ENCODE results near the gene TNFAIP2. TPM values are rescaled to one million over a fixed set of nuclear protein-coding genes. Genes with fewer than 3 reads are reported as not detected.

TNFAIP2 gene, protein sequence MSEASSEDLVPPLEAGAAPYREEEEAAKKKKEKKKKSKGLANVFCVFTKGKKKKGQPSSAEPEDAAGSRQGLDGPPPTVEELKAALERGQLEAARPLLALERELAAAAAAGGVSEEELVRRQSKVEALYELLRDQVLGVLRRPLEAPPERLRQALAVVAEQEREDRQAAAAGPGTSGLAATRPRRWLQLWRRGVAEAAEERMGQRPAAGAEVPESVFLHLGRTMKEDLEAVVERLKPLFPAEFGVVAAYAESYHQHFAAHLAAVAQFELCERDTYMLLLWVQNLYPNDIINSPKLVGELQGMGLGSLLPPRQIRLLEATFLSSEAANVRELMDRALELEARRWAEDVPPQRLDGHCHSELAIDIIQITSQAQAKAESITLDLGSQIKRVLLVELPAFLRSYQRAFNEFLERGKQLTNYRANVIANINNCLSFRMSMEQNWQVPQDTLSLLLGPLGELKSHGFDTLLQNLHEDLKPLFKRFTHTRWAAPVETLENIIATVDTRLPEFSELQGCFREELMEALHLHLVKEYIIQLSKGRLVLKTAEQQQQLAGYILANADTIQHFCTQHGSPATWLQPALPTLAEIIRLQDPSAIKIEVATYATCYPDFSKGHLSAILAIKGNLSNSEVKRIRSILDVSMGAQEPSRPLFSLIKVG
- polyA plus RNA-seq: 100 to 1,000 TPM in 1 of 2 donors, 10 to 100 TPM in 1; 93.7 to 219 TPM

DNA sequence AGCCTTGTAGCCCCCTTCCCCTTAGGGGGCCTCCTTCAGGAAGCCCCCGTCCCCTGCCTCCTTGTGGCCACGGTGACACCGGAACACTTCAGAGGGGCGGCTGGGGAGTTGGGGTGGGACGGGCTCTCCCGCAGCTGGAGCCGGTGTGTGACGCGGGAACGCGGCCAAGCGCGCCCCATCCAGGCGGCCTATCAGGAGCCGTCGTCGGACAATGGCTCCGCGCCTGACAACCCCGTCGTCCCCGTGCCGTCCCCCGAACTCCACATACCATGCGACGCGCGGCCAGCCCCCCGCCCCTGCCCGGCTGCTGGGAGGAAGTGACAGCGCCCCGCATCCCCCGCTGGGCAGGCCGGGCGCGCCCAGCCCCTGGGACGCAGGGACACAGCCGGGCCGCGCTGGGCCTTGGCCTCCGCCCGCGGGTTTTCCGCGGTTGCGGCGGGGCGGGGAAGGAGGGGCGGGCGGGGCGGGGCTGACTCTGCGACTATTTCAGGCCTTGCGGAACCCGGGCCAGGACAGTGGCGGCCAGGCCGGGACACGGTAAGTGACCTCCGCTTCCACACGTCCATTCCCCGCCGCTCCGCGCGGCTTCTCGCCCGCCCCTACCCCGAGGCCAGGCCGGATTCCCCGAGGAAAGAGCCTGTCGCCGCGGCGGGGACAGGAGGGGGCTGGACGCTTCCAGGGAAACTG, at the start of gene TNFAIP2:
TSS of gene TNFAIP2 (plus strand) at position 515 of the 687 bp plus-strand sequence. CDS start 2,997 bp downstream, outside the sequence.
- 2 to 4% methylated on average over 43 to 74 of the region's 74 CpGs for WGBS, 2 donors
- peaks cover 0 to 2% of the 10 kb centered on the region in 2 donors for H3K9me3 ChIP-seq (ENCODE audit: control insufficient read depth in 2 of 2, insufficient read depth in 1 of 2, low read depth in 1 of 2, low read length in 1 of 2)
- peak within 1 kb of the TSS; percentile 85 to 92 for H3K27ac ChIP-seq (ENCODE audit: low read depth in 2 of 2, low read length in 1 of 2)
- H3K36me3 ChIP-seq (ENCODE audit: control insufficient read depth in 2 of 2, insufficient read depth in 2 of 2, low read length in 1 of 2): peaks cover 0 to 3% of the 10 kb centered on the region in 2 donors
- H3K27me3 ChIP-seq (ENCODE audit: control insufficient read depth in 1 of 2, insufficient read depth in 2 of 2, low read length in 2 of 2): no peaks in the 10 kb centered on the region
- H3K4me1 ChIP-seq (ENCODE audit: control insufficient read depth in 2 of 2, insufficient read depth in 2 of 2, low read length in 1 of 2): peaks cover 32 to 50% of the 10 kb centered on the region in 2 donors
- peak within 1 kb of the TSS; percentile 58 to 73 for H3K4me3 ChIP-seq (ENCODE audit: low read depth in 1 of 2, low read length in 2 of 2)

DNA sequence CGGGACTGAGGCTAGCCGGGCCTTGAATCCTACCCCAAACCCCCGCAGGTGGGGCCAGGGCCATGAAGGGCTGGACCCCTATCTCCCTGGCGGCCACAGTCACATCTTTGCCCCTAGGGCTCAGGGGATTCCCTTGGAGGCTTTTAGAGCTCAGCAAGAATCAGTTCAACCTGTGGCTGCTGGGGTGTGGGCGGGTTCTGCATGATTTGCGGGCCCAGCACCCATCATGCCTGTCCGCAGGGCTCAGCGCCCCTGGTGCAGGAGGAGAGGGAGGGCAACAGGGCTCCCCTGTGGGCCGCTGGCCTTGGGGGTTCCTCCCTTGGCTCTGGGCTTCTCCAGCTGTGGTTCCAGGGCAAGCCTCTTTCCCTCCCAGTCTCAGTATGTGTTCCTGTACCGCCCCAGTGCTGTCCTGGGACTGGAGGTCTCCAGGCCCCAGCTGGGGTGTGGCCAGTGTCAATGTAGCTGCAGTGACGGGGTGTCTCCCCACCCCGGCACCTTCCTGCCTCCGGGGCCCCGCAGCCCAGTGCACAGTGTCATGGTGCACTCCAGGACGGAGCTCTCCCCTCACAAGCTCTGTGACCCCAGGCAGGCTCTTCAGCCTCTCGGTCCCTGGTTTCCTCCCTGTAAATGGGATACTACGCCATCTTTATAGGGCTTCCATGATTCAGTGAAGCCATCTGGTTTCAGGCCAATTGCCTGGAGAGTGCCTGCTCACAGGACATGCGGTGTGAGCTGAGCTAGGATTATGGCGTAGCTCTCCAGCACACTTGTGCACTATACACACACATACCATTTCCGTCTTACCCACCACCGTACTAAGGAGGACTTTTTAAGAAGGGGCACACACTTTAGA, 49.2 kb upstream of the TNFAIP2 start:
- Histone ChIP-seq H3K27ac (ENCODE audit: low read depth in 2 of 2, low read length in 1 of 2) (peak overlapping the region; percentile 70 to 85), H3K4me3 (ENCODE audit: low read depth in 1 of 2, low read length in 2 of 2) (no peak overlapping the region), H3K36me3 (ENCODE audit: control insufficient read depth in 2 of 2, insufficient read depth in 2 of 2, low read length in 1 of 2) (no peaks in the 10 kb centered on the region), H3K4me1 (ENCODE audit: control insufficient read depth in 2 of 2, insufficient read depth in 2 of 2, low read length in 1 of 2) (peaks cover 7 to 25% of the 10 kb centered on the region in 2 donors), H3K27me3 (ENCODE audit: control insufficient read depth in 1 of 2, insufficient read depth in 2 of 2, low read length in 2 of 2) (no peaks in the 10 kb centered on the region), H3K9me3 (ENCODE audit: control insufficient read depth in 2 of 2, insufficient read depth in 1 of 2, low read depth in 1 of 2, low read length in 1 of 2) (no peaks in the 10 kb centered on the region)
- 62 to 72% methylated on average over 21 of the region's 21 CpGs for WGBS, 2 donors

DNA sequence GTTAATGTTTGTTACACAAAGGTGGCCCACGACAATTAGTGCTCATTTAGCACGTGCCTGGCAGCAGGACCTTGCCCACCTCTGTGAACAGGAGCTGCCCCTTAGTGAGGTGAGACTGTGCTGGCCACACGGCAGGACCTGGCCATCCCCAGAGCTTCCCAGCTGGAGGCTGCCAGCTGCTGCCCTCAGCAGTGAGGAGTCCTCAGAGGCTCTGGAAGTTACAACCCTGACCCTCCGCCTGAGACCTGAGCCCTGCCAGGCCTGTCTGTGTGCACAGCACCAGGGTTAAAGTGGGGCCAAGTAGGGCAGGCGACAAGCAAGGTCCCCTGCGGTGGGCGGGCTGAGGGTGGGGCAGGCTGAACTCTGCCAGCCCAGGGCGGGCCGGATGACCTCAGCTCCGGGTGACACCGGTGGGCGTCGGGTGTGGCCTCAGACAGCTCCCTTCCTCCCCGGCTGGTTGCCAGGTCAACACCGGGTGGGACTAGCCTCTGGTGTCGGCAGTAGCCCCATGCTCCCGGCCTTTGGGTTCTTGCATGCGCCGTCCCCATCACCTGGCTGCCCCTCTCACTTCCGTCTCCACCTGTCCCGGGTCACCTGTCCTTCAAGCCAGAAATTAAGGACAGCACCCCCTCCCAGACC, 48.4 kb upstream of the TNFAIP2 start:
- H3K4me1 ChIP-seq (ENCODE audit: control insufficient read depth in 2 of 2, insufficient read depth in 2 of 2, low read length in 1 of 2): peaks cover 7 to 25% of the 10 kb centered on the region in 2 donors
- 16% methylated on average over 21 of the region's 21 CpGs for WGBS, 2 donors

DNA sequence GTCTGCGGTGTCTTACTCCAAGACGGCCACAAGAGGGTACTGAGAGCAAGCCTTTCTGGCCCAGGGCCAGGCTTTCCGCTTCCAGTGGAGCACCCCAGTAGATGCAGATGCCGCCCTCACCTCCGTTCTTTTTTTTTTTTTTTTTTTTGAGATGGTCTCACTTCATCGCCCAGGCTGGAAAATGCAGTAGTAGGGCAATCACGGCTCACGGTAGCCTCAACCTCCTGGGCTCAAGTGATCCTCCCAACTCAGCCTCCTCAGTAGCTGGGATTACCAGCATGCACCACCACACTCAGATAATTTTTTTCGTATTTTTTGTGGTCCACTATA, 44.9 kb upstream of the TNFAIP2 start:
- 11 to 13% methylated on average over 9 of the region's 9 CpGs for WGBS, 2 donors
- H3K36me3 ChIP-seq (ENCODE audit: control insufficient read depth in 2 of 2, insufficient read depth in 2 of 2, low read length in 1 of 2): no peaks in the 10 kb centered on the region
- H3K9me3 ChIP-seq (ENCODE audit: control insufficient read depth in 2 of 2, insufficient read depth in 1 of 2, low read depth in 1 of 2, low read length in 1 of 2): no peaks in the 10 kb centered on the region
- no peak overlapping the region for H3K27ac ChIP-seq (ENCODE audit: low read depth in 2 of 2, low read length in 1 of 2)
- H3K4me1 ChIP-seq (ENCODE audit: control insufficient read depth in 2 of 2, insufficient read depth in 2 of 2, low read length in 1 of 2): peaks cover 3 to 9% of the 10 kb centered on the region in 2 donors
- H3K27me3 ChIP-seq (ENCODE audit: control insufficient read depth in 1 of 2, insufficient read depth in 2 of 2, low read length in 2 of 2): no peaks in the 10 kb centered on the region
- no peak overlapping the region for H3K4me3 ChIP-seq (ENCODE audit: low read depth in 1 of 2, low read length in 2 of 2)

More for the DNA sequence above, 48.4 kb upstream of the TNFAIP2 start:
- Histone ChIP-seq H3K27ac (ENCODE audit: low read depth in 2 of 2, low read length in 1 of 2) (peak overlapping the region; percentile 70 to 85), H3K9me3 (ENCODE audit: control insufficient read depth in 2 of 2, insufficient read depth in 1 of 2, low read depth in 1 of 2, low read length in 1 of 2) (no peaks in the 10 kb centered on the region), H3K36me3 (ENCODE audit: control insufficient read depth in 2 of 2, insufficient read depth in 2 of 2, low read length in 1 of 2) (no peaks in the 10 kb centered on the region), H3K27me3 (ENCODE audit: control insufficient read depth in 1 of 2, insufficient read depth in 2 of 2, low read length in 2 of 2) (no peaks in the 10 kb centered on the region), H3K4me3 (ENCODE audit: low read depth in 1 of 2, low read length in 2 of 2) (peak overlapping the region; percentile 54)

DNA sequence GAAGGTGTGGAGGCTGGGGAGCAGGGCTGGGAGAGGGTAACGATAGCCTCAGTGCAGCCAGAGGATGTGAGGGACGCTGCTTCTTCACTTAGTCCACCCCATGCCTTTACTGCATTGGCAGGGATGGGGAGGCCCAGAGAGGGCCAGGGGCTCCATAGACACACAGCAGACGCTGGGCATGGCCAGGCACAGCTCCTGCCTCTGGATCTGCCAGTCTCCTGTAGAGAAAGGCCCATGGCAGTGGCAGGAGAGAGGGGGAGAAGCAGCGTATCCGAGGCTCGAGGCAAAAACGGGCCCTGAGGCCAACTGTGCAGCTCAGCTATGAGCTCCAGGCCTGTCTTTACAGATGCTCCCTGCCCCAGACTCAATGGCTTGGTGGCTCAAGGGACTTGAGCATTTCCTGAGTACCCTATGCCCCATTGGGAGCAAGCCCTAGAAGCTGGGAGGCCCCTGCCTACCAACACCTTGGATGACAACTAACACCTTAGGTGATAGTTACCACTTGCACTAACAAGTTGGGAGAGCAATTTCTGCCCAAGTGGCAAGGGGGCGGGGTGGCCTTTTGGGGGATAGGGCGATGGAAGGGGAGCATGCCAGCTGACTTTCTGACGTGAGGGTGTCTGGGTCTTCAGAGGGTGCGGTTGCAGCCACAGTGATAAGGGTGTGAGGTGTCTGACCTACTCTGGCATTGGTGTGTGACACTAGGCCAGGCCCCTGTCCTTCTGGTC, 44.2 kb upstream of the TNFAIP2 start:
- 68 to 76% methylated on average over 11 of the region's 11 CpGs for WGBS, 2 donors
- H3K27me3 ChIP-seq (ENCODE audit: control insufficient read depth in 1 of 2, insufficient read depth in 2 of 2, low read length in 2 of 2): no peaks in the 10 kb centered on the region
- no peaks in the 10 kb centered on the region for H3K36me3 ChIP-seq (ENCODE audit: control insufficient read depth in 2 of 2, insufficient read depth in 2 of 2, low read length in 1 of 2)
- no peaks in the 10 kb centered on the region for H3K9me3 ChIP-seq (ENCODE audit: control insufficient read depth in 2 of 2, insufficient read depth in 1 of 2, low read depth in 1 of 2, low read length in 1 of 2)
- peaks cover 3 to 11% of the 10 kb centered on the region in 2 donors for H3K4me1 ChIP-seq (ENCODE audit: control insufficient read depth in 2 of 2, insufficient read depth in 2 of 2, low read length in 1 of 2)
- H3K27ac ChIP-seq (ENCODE audit: low read depth in 2 of 2, low read length in 1 of 2): no peak overlapping the region
- H3K4me3 ChIP-seq (ENCODE audit: low read depth in 1 of 2, low read length in 2 of 2): no peak overlapping the region

DNA sequence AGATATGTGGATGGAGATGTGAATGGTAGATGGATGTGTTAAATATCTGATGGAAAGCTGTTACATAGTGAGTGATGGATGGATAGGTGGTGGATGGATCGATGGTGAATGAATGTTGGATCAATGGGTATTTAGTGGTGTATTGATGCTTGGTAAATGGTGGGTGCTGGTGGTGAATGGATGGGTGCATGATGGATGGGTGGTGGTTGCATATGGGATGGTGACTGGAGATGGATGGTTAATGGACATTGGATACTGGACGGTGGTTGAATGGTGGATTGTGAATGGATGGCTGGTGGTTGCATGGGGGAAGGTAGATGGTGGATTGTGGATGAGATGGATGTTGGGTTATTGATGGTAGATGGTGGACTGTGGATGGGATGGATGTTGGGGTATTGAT, 41.3 kb upstream of the TNFAIP2 start:
- Histone ChIP-seq H3K27me3 (ENCODE audit: control insufficient read depth in 1 of 2, insufficient read depth in 2 of 2, low read length in 2 of 2) (peaks cover 0 to 7% of the 10 kb centered on the region in 2 donors), H3K27ac (ENCODE audit: low read depth in 2 of 2, low read length in 1 of 2) (no peak overlapping the region), H3K9me3 (ENCODE audit: control insufficient read depth in 2 of 2, insufficient read depth in 1 of 2, low read depth in 1 of 2, low read length in 1 of 2) (no peaks in the 10 kb centered on the region), H3K4me3 (ENCODE audit: low read depth in 1 of 2, low read length in 2 of 2) (no peak overlapping the region), H3K4me1 (ENCODE audit: control insufficient read depth in 2 of 2, insufficient read depth in 2 of 2, low read length in 1 of 2) (peaks cover 0 to 9% of the 10 kb centered on the region in 2 donors), H3K36me3 (ENCODE audit: control insufficient read depth in 2 of 2, insufficient read depth in 2 of 2, low read length in 1 of 2) (no peaks in the 10 kb centered on the region)
- WGBS, 2 donors: 96 to 97% methylated on average over 2 of the region's 2 CpGs

DNA sequence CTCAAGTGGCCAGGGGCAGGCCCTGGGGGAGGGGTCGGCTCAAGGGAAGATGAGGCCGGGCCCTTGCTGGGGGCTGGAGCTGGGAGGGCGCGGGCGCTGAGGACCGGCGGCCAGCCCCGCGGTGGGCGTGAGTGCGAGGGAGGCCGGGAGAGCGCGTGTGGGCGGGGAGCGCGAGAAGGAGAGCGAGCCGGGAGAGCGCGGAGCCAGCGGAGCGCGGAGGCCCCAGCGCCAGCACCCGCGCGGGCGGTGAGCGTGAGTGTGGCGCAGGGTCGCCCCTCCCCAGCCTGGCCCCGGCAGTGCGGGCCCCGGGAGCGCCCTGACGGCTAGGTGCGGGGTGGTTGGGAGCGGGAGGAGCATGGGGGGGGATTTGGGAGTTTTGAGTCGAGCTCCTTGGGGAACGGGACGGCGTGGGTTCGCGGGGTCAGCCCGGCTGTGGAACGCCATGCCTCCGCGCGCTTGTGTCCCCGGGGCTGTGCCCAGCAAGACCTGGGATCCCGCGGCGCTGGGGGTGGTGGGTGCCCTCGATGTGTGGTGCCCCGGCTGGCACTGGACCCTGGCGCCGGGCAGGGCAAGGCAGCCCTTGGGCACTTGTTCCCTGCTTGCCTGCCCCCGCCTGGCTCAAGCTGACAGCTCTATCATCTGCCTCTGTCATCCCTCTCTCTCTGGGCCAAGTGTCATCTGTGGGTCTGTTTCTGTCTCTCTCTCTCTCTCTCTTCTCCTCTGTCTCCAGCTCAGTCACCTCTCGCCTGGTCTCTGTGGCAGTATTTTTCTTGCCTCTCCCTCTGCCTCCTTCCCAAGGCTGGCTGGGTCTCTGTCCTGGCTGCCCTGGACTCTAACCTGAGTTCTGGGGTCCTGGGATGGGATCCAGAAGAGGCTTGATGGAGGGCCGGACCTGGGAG, 39.0 kb upstream of the TNFAIP2 start, which contains the start of gene LBHD2:
TSS of gene LBHD2 (plus strand) at position 190 of the 899 bp plus-strand sequence. CDS start 1,803 bp downstream, outside the sequence.
- no peak within 1 kb of the TSS for H3K27ac ChIP-seq (ENCODE audit: low read depth in 2 of 2, low read length in 1 of 2)
- H3K36me3 ChIP-seq (ENCODE audit: control insufficient read depth in 2 of 2, insufficient read depth in 2 of 2, low read length in 1 of 2): no peaks in the 10 kb centered on the region
- 15 to 16% methylated on average over 53 to 61 of the region's 61 CpGs for WGBS, 2 donors
- no peak within 1 kb of the TSS for H3K4me3 ChIP-seq (ENCODE audit: low read depth in 1 of 2, low read length in 2 of 2)
- H3K4me1 ChIP-seq (ENCODE audit: control insufficient read depth in 2 of 2, insufficient read depth in 2 of 2, low read length in 1 of 2): peaks cover 0 to 9% of the 10 kb centered on the region in 2 donors
- no peaks in the 10 kb centered on the region for H3K9me3 ChIP-seq (ENCODE audit: control insufficient read depth in 2 of 2, insufficient read depth in 1 of 2, low read depth in 1 of 2, low read length in 1 of 2)
- peaks cover 0 to 7% of the 10 kb centered on the region in 2 donors for H3K27me3 ChIP-seq (ENCODE audit: control insufficient read depth in 1 of 2, insufficient read depth in 2 of 2, low read length in 2 of 2)
